ENCODE measurements around the gene KDM6B.

Gene KDM6B

GRCh38 chr17:7882068-7882467 lies 48.1 kb downstream of the KDM6B start:
- no peak for DNase-seq

- DNase-seq = peak; percentile 44
Observed at GRCh38 chr17:7882629-7883028, 48.6 kb downstream of the KDM6B start.

Measured in NCI-H1694 (cell line).